Measurements from ENCODE around the gene SERPIND1. TPM values are rescaled to one million over a fixed set of nuclear protein-coding genes. Genes with fewer than 3 reads are reported as not detected.

The SERPIND1 gene, protein sequence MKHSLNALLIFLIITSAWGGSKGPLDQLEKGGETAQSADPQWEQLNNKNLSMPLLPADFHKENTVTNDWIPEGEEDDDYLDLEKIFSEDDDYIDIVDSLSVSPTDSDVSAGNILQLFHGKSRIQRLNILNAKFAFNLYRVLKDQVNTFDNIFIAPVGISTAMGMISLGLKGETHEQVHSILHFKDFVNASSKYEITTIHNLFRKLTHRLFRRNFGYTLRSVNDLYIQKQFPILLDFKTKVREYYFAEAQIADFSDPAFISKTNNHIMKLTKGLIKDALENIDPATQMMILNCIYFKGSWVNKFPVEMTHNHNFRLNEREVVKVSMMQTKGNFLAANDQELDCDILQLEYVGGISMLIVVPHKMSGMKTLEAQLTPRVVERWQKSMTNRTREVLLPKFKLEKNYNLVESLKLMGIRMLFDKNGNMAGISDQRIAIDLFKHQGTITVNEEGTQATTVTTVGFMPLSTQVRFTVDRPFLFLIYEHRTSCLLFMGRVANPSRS
- under 1 TPM in 1 of 7 donors, not detected in 6; 0.14 TPM for total RNA-seq
- polyA plus RNA-seq = under 1 TPM; 0.03 to 0.13 (median 0.04) TPM
- long read RNA-seq, donor 1 = 0 reads
- long read RNA-seq, donor 2 = 0 reads

DNA sequence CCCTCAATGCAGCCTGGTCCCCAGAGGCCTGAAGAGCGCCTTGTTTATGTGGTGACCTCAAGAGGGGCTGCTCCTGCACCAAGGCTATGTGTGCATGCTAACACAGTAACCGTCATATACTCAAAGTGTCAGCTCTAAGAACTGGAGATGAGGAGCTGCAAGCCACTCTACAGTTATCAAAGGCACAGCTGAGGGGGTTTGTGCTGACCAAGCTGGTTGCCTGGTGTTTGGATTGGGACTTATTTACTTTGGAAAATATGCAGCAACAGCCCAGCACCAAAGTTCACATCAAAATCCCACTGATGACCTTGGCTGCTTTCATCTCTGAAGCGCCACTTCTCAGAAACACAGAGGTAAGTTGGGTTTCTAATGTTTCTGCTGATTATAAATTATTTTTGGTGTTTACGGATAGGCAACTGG is at the start of gene SERPIND1:
SERPIND1 (plus strand) TSS at position 321 of the 420 bp plus-strand sequence. CDS start 5,200 bp downstream, outside the sequence.
- Histone ChIP-seq H3K27ac (no peak within 1 kb of the TSS), H3K4me1 (peaks cover 0 to 12% (median 3%) of the 10 kb centered on the region in 6 donors), H3K4me3 (no peak within 1 kb of the TSS), H3K9me3 (no peaks in the 10 kb centered on the region), H3K36me3 (peaks cover 0 to 91% (median 16%) of the 10 kb centered on the region in 6 donors), H3K27me3 (replicated peaks in 1 of 7) (no peaks in the 10 kb centered on the region)
- intact Hi-C loops (cut with DNase I; ENCODE audit: low total_unique reads) = no loop called here
- 84 to 97% (median 95%) methylated on average over 4 of the region's 4 CpGs for WGBS, 5 donors
- TF ChIP-seq, protein P1, sequence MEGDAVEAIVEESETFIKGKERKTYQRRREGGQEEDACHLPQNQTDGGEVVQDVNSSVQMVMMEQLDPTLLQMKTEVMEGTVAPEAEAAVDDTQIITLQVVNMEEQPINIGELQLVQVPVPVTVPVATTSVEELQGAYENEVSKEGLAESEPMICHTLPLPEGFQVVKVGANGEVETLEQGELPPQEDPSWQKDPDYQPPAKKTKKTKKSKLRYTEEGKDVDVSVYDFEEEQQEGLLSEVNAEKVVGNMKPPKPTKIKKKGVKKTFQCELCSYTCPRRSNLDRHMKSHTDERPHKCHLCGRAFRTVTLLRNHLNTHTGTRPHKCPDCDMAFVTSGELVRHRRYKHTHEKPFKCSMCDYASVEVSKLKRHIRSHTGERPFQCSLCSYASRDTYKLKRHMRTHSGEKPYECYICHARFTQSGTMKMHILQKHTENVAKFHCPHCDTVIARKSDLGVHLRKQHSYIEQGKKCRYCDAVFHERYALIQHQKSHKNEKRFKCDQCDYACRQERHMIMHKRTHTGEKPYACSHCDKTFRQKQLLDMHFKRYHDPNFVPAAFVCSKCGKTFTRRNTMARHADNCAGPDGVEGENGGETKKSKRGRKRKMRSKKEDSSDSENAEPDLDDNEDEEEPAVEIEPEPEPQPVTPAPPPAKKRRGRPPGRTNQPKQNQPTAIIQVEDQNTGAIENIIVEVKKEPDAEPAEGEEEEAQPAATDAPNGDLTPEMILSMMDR (IDR thresholded peaks at IDR 0.05 in 8 of 11, conservative IDR thresholded peaks at IDR 0.05 in 3 of 11) = no peak
- no peak for TF ChIP-seq POLR2AphosphoS5 (IDR thresholded peaks at IDR 0.05)
- TF ChIP-seq POLR2A (IDR thresholded peaks at IDR 0.05) = no peak
- no peak for DNase-seq

DNA sequence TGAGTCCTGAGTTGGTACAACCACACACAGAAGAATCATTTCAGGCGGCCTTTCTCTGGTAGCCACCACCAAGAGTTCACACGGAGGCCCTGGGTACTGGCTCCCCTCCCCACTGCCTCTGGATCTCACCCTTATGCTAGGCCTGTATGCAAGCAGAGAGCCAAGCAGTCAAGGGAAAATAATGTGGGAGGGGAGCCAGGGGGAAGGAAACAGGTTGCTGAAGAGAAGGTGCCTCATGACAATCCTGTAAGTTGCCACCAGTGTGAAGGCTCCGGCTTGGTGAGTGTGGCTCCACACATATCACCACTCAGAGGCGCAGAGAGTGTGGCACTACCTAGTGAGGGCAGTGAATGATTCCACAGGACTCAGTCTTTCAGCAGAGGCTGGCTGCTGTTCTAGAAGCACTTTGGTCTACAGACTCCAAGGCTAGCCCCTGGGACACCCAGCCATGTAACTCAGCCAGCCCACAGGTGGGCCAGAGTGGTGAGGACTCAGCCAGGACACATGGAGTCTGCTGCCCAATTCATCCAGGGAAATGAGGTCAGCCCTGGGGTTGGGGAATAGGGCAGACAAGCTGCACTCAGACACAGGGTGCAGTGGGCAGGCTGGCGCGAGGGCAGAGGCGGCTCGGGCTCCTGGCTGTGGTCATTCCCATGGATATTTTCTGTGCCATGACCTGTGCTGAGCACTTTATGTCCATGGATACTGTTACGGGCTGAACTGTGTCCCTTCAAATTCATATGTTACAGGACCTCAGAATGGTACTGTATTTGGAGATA is 49.0 kb upstream of the SERPIND1 start:
- WGBS, 5 donors = 84 to 99% (median 97%) methylated on average over 5 to 9 of the region's 9 CpGs
- Histone ChIP-seq H3K4me1 (peaks cover 0 to 12% (median 2%) of the 10 kb centered on the region in 6 donors), H3K27me3 (replicated peaks in 1 of 7) (no peaks in the 10 kb centered on the region), H3K4me3 (no peak overlapping the region), H3K36me3 (peaks cover 3 to 94% (median 49%) of the 10 kb centered on the region in 6 donors), H3K9me3 (no peaks in the 10 kb centered on the region), H3K27ac (no peak overlapping the region)
- peak; percentile 23 for DNase-seq
- intact Hi-C loops (cut with DNase I; ENCODE audit: low total_unique reads) = no loop called here
- no peak for TF ChIP-seq POLR2AphosphoS5 (IDR thresholded peaks at IDR 0.05)
- TF ChIP-seq, protein P1 (IDR thresholded peaks at IDR 0.05 in 8 of 11, conservative IDR thresholded peaks at IDR 0.05 in 3 of 11) = no peak
- TF ChIP-seq POLR2A (IDR thresholded peaks at IDR 0.05) = no peak

DNA sequence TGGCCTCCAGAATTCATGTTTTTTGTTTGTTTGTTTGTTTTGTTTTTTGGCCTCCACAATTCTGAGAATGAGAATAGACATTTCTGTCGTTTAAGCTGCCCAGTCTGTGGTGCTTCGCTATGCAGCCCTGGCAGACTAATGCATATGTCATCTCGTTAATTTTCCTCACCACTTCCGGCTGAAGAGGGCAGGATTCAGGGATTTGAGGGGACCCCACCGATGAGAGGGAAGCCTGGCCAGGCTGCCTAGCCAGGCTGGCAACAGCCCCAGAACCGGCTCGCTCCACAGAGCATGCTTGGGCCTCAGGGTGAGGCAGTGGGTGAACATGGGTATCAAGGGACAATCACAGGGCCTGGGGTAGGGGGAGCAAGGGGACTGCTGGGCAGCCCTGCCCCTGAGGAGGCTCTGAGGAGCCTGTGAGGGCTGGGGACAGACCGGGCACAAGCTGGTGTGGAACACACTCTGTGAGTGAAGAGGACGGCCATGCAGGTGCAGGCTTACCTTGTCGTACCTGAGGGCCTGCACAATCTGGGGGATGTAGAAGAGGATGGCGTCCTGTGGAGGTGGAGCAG is 47.8 kb upstream of the SERPIND1 start:
- TF ChIP-seq, protein P1 (IDR thresholded peaks at IDR 0.05 in 8 of 11, conservative IDR thresholded peaks at IDR 0.05 in 3 of 11) = no peak
- TF ChIP-seq POLR2AphosphoS5 (IDR thresholded peaks at IDR 0.05) (no peak), POLR2A (IDR thresholded peaks at IDR 0.05) (no peak)
- Histone ChIP-seq H3K36me3 (peaks cover 3 to 97% (median 49%) of the 10 kb centered on the region in 6 donors), H3K27me3 (replicated peaks in 1 of 7) (no peaks in the 10 kb centered on the region), H3K27ac (no peak overlapping the region), H3K4me3 (no peak overlapping the region), H3K9me3 (no peaks in the 10 kb centered on the region), H3K4me1 (peaks cover 0 to 12% (median 2%) of the 10 kb centered on the region in 6 donors)
- WGBS, 5 donors = 89 to 91% (median 90%) methylated on average over 11 of the region's 11 CpGs
- intact Hi-C loops (cut with DNase I; ENCODE audit: low total_unique reads) = no loop called here
- DNase-seq = peak; percentile 41
